GM20000 (cell line): ENCODE measurements around the gene CD226.

Experiments used
- DNase-seq: peaks from one replicate; pipeline ENCODE4 v3.0.0; 2012; ENCODE audit warnings: low spot score
- CTCF ChIP-seq: IDR thresholded peaks from 2 replicates; pipeline ENCODE4 v1.5.1; 2012; ENCODE audit warnings: mild to moderate bottlenecking, control low read depth; ENCODE audit errors: extremely low read depth, missing control alignments

The CD226 gene

GRCh38 chr18:69878213-69878933, 69.3 kb downstream of the CD226 start:
- no peak for DNase-seq
- TF ChIP-seq CTCF = no peak

- no peak for DNase-seq
- TF ChIP-seq CTCF = no peak
Measured at GRCh38 chr18:69876490-69876889, 71.2 kb downstream of the CD226 start.

GRCh38 chr18:69874058-69874457, 73.6 kb downstream of the CD226 start:
- DNase-seq = no peak
- TF ChIP-seq CTCF = no peak

GRCh38 chr18:69872661-69873060, 75.0 kb downstream of the CD226 start:
- no peak for TF ChIP-seq CTCF
- no peak for DNase-seq

- DNase-seq = no peak
- TF ChIP-seq CTCF = no peak
Measured at GRCh38 chr18:69871363-69871762, 76.3 kb downstream of the CD226 start.

GRCh38 chr18:69870736-69871135, 76.9 kb downstream of the CD226 start:
- no peak for DNase-seq
- TF ChIP-seq CTCF = no peak

- no peak for DNase-seq
- TF ChIP-seq CTCF = no peak
Measured at GRCh38 chr18:69866212-69866611, 81.5 kb downstream of the CD226 start.
